GDM1 (cell line): Measurements from ENCODE around the gene TRAPPC3.

Source experiments
- DNase-seq: peaks from one replicate; lab custom pipeline; 2025; lab: John Stamatoyannopoulos, UW

The TRAPPC3 gene

GRCh38 chr1:36151134-36151844, 2.0 kb upstream of the TRAPPC3 start:
- no peak for DNase-seq

DNA sequence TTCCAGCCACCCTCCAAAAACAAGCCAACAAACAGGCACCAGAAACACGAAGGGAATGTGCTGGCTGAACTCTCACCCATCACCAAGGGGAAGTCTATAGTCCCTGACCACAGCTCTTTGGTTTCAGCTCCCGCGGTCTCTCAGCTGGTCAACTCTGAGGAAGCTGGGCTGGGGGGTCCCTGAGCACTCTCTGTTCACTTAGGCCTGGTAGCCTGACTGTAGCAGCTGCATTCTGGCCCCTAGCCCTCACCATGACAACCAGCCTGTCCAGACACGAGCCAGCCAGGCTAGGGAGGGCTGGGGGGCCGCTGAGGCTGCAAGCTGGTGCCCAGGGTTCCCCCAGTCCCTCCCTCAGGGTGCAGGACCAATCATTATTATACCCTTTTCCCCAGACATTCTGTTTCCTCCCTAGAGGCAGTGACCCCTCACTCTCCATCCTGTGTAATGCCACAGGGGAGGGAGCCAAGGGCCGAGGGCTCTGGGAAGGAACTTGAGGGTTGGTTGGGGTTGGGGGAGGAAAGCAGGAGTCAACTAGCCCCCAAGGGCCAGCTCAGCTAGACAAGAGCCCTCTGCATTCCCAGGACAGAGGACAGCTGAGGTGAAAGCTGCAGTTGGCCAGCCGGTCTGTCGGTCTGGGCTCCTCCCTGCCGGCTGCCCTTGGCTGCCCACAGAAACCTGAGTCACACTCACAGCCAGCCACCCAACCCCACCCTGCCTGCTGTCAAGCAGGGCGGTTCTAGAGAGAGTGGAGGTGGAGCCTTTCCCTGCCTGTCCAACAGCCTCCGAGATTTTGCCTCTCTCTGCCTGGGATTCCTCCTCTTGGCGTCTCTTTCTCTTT, 1.2 kb upstream of the TRAPPC3 start:
- peak; percentile 69 for DNase-seq

- DNase-seq: no peak
These were observed 648 bp upstream of the TRAPPC3 start for GRCh38 chr1:36149973-36150295.

- DNase-seq: no peak
These were observed 457 bp downstream of the TRAPPC3 start for GRCh38 chr1:36148821-36149236.

- no peak for DNase-seq
These were observed 4.9 kb downstream of the TRAPPC3 start for GRCh38 chr1:36144413-36144812.

DNA sequence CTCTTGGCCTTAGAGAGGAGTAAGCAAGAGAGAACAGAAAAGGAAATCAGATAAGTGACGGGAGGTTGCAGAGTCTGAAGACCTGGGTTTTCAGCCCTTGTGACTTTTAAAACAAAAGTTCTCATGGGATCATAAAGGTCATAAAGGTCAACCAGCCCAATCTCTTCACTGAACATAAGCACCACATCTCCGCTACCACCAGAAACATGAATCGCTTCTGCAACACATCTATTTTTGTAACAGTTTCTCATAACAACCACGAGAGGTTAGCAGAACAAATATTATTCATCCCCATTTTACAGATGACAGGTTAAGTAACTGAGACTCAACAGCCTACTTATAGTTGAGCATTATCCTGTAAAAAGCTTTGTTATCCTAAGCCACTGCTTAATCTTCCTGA, 5.9 kb downstream of the TRAPPC3 start:
- no peak for DNase-seq

DNA sequence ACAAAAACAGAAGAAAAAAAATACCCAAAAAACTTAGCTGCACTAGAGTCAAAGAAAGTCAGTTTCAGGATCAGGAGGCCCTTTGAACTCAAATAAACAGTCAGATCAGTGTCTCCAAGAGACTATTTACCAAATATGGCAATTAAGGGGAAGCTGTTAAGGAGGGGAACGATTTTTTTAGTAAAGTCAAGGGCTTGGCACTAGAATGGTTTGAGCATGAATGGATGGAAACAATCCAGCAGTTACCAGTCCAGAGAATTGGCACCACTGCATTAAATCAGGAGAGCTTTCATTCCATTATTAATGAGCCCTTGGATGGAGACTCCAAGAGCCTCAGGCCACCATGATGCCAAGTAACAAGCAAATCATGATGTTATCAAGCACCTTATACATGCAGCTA, 7.2 kb downstream of the TRAPPC3 start:
- DNase-seq: no peak

- DNase-seq: no peak
These were observed 9.8 kb downstream of the TRAPPC3 start for GRCh38 chr1:36139521-36139920.

DNA sequence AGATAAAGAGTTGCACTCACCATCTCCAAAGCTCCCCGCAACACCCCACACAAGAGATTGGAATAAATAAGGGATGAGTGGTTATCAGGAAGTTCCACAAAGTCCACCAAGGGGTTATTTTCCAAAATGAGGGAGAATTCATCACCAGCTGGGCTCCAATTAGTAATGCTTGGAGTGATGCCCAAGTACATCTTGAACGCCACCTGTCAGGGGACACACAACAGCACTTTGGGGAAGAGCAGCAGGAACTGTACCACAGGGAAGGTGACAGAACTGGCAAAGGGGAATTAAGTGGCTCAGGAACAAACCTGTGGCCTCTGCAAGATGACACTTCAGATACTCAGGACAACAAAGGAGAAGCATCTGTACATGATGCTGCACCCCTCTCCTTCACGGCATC, 11.5 kb downstream of the TRAPPC3 start:
- no peak for DNase-seq

DNA sequence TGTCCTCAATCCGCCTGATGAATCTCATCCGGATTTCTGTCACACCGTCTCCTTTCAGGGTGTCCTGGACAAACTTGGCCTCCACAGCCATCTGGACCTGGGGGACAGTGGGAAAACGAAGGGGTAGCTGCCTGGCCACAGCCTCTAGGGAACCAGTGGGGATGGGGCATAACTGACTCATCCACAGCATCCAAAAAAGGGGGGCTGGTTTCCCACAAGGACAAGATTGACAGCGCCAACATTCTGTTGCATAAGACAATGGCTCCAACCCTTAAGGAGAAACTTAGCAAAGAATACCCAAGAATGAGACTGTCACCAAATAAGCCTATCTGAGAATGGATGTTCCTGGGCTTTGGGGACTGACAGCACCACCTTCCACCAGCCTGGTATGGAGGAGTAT, 12.1 kb downstream of the TRAPPC3 start:
- DNase-seq: no peak

GRCh38 chr1:36136535-36136934, 12.8 kb downstream of the TRAPPC3 start:
- no peak for DNase-seq

DNA sequence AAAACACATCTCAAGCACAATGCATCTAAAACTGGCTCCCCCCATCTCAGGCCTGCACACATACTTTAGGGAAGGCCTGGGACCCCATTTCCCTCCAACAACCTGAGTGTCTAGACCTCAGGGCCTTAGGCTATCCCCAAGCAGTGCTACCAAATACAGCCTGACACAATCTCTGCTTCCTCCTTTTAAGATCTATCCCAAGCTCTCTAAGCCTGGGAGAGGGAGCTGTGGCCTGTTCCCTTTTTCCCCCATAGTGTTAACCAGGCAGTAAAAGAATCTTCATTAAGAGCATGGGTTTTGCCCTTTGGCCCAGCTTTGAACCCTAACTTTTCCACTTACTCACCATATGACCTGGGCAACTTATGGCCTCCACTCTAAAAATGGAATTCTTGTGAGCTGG, 13.5 kb downstream of the TRAPPC3 start:
- no peak for DNase-seq

- no peak for DNase-seq
These were observed 14.0 kb downstream of the TRAPPC3 start for GRCh38 chr1:36135330-36135667.

- no peak for DNase-seq
These were observed 14.6 kb downstream of the TRAPPC3 start for GRCh38 chr1:36134505-36135329.

DNA sequence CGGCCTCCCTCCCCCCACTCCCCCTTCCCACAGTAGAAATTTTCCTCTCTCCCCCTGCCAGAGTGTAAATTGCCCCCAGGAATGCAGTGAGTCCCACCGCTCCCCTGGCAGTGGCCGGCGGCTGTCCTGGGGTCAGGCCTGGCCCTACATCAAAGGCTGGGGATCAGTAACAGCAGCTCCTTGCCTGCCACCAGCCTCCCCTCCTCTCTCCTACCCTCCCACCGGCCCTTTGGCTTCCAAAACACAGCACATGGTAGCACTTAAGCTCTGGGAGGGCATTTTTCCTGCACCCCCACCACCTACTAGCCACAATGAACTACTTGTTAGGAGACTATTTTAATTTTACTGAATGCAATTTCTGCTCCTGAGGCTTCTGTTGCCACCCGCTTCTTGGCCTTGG, 15.3 kb downstream of the TRAPPC3 start:
- DNase-seq: no peak

GRCh38 chr1:36133484-36133883, 15.8 kb downstream of the TRAPPC3 start:
- DNase-seq: no peak

DNA sequence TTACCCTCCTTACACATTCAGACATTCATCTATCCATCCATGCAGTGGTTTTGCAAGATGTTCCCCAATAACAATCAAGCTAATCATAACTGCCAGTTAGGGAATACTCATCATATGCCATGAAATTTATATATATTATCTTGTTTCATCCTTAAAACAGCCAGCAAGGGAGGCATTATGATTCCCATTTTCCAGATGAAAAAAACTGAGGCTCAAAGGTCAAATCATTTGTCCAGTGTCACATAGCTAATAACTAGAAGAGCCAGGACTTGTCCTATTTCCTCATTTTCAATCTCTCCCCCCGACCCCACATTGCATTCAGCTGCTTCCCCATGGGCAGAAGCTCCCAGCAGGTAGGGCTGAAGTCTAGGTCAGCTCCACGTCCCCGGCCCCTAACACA, 17.3 kb downstream of the TRAPPC3 start:
- DNase-seq: no peak

DNA sequence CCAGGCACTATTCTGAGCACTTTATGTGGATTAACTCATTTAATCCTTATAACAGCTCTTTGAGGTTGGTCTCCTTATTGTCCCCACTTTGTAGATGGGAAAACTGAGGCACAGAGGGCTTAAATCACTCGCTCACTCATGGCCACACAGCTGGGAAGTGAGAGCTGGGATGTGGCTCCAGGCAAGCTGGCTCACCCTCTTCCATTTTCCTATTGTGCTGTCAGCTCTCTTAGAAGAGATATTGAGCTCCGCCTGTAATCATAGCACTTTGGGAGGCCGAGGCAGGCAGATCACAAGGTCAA, 20.4 kb downstream of the TRAPPC3 start:
- no peak for DNase-seq

GRCh38 chr1:36128126-36128904, 21.0 kb downstream of the TRAPPC3 start:
- DNase-seq: no peak

- no peak for DNase-seq
These were observed 22.3 kb downstream of the TRAPPC3 start for GRCh38 chr1:36126797-36127500.

GRCh38 chr1:36126005-36126716, 23.1 kb downstream of the TRAPPC3 start:
- DNase-seq: no peak
